C4-2B (cell line): Measurements from ENCODE around the gene RRAD.

ENCODE experiments used
- H3K27ac ChIP-seq: fragments of 450-650 bp; 2 replicates; pipeline ENCODE4 v1.5.1; 2017
- ZFX ChIP-seq: fragments of 450-650 bp; IDR thresholded peaks from 2 replicates; pipeline ENCODE4 v1.6.1; 2017
- TF ChIP-seq, protein P1 (sequence below): fragments of 450-650 bp; conservative IDR thresholded peaks from 2 replicates; pipeline ENCODE4 v1.5.1; 2017; ENCODE audit warnings: mild to moderate bottlenecking

The RRAD gene

DNA sequence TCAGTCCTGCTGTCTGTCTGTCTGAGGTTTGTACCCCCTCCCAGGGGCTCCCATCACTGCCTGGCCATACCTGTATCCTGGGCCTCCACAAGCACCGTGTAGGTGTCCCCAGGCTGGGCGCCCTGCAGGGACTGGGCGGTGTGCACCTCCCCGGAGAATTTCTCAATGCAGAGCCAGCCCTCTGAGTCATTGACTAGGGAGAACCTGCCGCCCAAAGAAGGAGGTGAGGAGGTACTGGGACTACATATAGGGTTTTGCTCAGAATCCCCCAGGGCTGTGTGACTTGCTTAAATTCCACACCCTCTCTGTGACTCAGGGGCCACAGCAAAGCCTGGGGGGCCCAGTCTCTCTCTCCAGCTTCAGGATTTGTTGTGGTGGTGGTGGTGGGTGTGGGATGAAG, 14.2 kb downstream of the RRAD start:
- TF ChIP-seq ZFX = no peak
- TF ChIP-seq, protein P1, sequence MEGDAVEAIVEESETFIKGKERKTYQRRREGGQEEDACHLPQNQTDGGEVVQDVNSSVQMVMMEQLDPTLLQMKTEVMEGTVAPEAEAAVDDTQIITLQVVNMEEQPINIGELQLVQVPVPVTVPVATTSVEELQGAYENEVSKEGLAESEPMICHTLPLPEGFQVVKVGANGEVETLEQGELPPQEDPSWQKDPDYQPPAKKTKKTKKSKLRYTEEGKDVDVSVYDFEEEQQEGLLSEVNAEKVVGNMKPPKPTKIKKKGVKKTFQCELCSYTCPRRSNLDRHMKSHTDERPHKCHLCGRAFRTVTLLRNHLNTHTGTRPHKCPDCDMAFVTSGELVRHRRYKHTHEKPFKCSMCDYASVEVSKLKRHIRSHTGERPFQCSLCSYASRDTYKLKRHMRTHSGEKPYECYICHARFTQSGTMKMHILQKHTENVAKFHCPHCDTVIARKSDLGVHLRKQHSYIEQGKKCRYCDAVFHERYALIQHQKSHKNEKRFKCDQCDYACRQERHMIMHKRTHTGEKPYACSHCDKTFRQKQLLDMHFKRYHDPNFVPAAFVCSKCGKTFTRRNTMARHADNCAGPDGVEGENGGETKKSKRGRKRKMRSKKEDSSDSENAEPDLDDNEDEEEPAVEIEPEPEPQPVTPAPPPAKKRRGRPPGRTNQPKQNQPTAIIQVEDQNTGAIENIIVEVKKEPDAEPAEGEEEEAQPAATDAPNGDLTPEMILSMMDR = no peak
- H3K27ac ChIP-seq = no peak overlapping the region

DNA sequence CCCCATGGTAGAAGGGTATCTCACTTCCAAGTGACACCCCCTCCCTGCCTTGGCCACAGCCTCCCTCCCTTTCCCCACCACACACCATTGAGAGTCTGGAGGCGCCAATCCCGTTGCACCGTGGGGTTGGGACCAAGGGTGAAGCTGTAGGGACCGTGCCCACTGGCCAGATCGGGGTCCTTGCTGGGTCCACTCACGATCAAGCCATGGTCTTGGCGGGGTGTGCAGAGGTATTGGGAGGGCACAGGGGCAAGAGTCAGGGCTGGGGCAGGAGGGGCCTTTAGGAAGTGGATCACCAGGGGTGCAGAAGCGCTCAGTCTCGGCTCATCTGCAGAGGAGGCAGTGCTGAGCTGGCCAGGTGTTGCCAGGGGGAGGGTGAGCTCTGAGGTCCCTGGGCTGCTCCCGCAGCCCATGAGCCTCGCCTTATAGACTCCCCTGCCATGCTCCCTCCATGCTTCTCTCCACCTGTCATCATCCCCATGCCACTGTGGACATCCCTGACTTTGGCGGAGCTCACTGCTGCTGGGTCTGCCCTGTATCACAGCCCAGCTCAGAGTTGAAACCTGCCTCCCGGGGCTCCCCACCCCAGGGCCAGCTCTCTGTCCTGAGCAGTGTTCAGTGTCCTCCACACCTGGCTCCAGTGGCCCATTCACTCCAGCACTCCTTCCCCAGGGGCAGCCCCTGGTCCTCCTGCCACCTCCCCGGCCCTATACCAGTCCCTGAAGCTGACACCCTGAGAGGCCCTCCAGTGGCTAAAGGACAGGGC, 15.0 kb downstream of the RRAD start:
- H3K27ac ChIP-seq = no peak overlapping the region
- TF ChIP-seq ZFX = no peak
- TF ChIP-seq, protein P1 = no peak

DNA sequence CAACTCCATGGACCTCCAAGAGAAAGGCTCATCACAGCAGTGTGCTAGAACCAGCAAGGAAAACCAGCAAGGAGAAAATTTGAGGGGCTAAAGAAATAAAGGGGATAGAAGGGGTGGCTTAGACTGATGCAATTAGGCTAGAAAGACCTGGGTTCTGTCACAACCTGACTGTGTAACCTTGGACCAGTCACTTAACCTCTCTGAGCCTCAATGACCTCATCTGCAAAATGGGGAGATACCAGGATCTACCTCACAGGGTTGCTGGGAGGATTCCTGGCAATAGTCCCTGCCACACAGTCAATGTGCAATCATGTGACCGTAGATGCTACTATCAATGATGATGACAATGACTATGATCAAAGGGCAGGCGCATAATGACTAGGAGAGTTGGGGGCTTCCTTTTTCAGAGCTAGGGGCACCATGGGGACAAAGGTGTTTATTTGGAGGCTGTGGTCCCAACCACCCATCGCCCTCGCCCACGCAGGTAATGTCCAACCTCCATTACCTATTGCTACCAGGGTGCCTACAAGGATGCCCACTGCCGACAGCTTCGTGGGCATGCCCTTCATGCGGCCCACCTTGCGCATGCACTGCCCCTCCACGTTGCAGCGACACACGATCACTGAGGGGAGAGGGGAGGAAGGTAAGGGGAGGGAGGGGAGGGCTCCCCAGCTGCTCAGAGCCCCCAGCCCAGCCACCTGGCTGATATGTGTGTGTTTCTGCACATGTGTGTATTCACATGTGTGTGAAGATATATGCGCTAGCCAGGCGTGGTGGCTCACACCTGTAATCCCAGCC, 16.4 kb downstream of the RRAD start:
- TF ChIP-seq, protein P1 = no peak
- TF ChIP-seq ZFX = no peak
- H3K27ac ChIP-seq = no peak overlapping the region

DNA sequence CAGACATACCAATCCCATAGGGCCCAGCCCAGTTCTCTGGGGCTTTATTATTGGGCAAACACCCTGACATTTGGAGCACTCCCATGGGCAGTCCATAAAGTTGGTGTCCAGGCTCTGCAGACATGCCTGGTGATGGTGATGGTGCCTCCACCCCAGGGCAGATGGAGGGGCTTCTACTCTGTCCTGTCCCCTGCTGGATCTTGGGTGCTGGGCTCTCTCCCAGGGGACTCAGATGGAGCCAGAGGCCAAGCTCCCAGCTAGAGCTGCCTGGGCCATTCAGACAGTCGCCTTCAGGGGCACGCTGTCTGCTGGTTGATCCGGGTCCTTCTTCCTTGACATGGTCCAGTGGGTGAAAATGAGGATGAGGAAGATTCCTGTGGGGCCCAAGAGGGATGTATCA, 17.2 kb downstream of the RRAD start:
- no peak overlapping the region for H3K27ac ChIP-seq
- no peak for TF ChIP-seq ZFX
- TF ChIP-seq, protein P1 = no peak

DNA sequence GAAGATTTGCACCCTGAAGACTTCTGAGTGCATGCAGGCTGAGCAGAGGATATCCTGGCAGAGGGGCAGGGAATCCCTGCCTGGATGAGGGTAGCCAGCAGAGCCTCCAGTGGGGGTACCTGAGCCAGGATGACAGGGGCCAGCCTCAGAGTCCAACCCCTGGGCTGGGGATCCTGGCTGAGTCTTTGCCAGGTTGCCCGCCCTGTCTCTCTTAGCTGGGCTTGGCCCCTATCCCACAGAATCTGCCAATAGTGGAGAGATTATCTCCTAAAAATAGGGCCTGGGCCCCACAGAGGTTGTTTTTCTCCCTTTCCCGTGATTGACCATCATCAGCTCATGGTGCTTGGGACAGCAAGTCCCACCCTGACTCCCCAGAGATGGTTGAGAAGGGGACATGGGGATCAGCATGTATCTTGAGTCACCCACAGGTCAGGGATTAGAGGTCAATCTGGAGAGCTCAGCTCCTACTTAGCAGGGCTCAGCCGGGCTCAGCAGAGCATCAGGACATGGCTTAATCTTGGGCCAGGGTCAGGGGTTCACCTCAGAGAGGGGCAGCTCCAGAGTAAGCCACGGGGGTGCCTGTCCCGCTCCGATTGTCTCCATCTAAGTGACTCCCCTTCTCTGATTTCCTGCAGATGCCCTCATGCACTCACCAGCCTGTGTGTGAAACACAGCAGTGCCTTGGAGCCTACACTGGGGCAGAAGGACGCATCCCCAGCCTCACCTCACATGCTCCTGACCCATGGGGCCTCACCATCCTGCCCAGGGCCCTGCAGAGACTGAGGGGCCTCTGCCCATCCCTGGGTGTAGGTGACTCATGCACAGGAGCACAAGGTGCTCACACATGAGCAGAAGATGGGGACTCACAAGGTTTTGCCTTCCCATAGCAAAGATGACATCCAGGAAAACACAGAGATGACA, 18.2 kb downstream of the RRAD start:
- TF ChIP-seq ZFX = no peak
- TF ChIP-seq, protein P1 = no peak

DNA sequence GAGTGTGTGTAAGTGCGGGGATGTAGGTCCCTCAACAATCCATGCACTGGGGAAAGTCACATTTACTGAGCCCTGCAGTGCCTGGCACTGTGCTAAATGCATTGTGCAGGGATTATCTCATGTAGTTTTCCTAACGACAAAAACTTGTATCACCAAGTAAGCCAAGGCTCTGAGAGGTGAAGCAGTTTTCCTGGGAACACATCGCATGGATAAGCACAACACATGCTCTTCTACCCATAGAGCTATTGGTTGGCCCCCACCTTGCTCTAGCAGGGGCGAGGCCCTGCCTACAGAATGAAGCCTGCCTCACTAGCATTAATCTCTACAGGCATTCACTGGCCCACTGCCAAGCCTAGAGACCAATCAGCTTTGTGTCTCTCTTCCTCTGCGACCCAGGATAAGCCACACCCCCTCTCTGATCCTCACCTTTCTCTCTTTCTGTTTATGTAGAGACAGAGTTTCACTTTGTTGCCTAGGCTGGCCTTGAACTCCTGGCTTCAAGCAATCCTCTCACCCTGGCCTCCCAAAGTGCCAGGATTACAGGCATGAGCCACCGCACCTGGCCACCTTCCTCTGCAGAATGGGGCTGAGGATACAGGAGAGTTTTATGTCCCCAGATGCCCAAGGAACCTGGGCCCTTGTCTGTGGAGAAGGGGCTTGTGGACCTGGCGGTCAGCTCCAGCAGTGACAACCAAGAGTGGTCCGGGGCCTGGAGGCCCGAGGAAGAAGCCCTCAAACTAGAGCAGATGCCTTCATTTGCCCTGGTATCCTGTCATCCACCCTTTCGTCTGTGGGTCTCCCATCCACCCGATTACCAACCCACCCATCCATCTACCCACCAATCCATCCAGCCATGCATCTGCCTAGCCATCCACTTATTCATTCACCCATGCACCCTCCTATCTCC, 19.4 kb downstream of the RRAD start:
- TF ChIP-seq ZFX = no peak
- TF ChIP-seq, protein P1 = no peak
- H3K27ac ChIP-seq = no peak overlapping the region

More for the DNA sequence above, 18.2 kb downstream of the RRAD start:
- no peak overlapping the region for H3K27ac ChIP-seq
